NCI-H2107 (cell line): ENCODE data around the gene UBE2E1.
"Not testable (repeated sequence)": the region's sequence is repeated elsewhere in the genome, so short reads cannot be mapped to it uniquely, and the experiment has no call there.

Source experiments
- DNase-seq: peaks from one replicate; lab custom pipeline; 2025; lab: John Stamatoyannopoulos, UW

UBE2E1 gene

GRCh38 chr3:23880703-23881339, 75.1 kb downstream of the UBE2E1 start:
- DNase-seq: no peak

- not testable (repeated sequence) for DNase-seq
Observed at GRCh38 chr3:23881993-23882392, 76.2 kb downstream of the UBE2E1 start.

- DNase-seq: no peak
Observed at GRCh38 chr3:23882487-23882918, 76.7 kb downstream of the UBE2E1 start.

- no peak for DNase-seq
Observed at GRCh38 chr3:23884481-23884880, 78.7 kb downstream of the UBE2E1 start.

GRCh38 chr3:23885210-23885609, 79.5 kb downstream of the UBE2E1 start:
- DNase-seq: no peak

GRCh38 chr3:23886311-23886710, 80.6 kb downstream of the UBE2E1 start:
- no peak for DNase-seq

- no peak for DNase-seq
Observed at GRCh38 chr3:23888617-23889228, 83.0 kb downstream of the UBE2E1 start.

- DNase-seq: no peak
Observed at GRCh38 chr3:23889386-23889785, 83.6 kb downstream of the UBE2E1 start.

- DNase-seq: no peak
Observed at GRCh38 chr3:23889950-23890349, 84.2 kb downstream of the UBE2E1 start.

GRCh38 chr3:23894254-23895061, 88.7 kb downstream of the UBE2E1 start:
- DNase-seq: no peak

GRCh38 chr3:23895181-23895580, 89.4 kb downstream of the UBE2E1 start:
- no peak for DNase-seq

GRCh38 chr3:23900744-23901143, 95.0 kb downstream of the UBE2E1 start:
- no peak for DNase-seq

- DNase-seq: no peak
Observed at GRCh38 chr3:23904545-23904944, 98.8 kb downstream of the UBE2E1 start.

- no peak for DNase-seq
Observed at GRCh38 chr3:23909341-23909740, 103.6 kb downstream of the UBE2E1 start.

GRCh38 chr3:23911397-23911796, 105.6 kb downstream of the UBE2E1 start:
- DNase-seq: no peak

GRCh38 chr3:23912335-23912734, 106.6 kb downstream of the UBE2E1 start:
- DNase-seq: not testable (repeated sequence)

GRCh38 chr3:23913182-23913581, 107.4 kb downstream of the UBE2E1 start:
- no peak for DNase-seq

- DNase-seq: no peak
Observed at GRCh38 chr3:23913873-23914743, 108.4 kb downstream of the UBE2E1 start.

GRCh38 chr3:23915537-23916108, 109.9 kb downstream of the UBE2E1 start:
- DNase-seq: no peak

GRCh38 chr3:23916152-23916885, 110.6 kb downstream of the UBE2E1 start:
- no peak for DNase-seq
